Measurements from ENCODE around the gene TNFSF18. TPM values are rescaled to one million over a fixed set of nuclear protein-coding genes. Genes with fewer than 3 reads are reported as not detected.

Gene TNFSF18
- total and polyA plus RNA-seq, 4 experiments from 2014 or later: not detected

- H3K27me3 ChIP-seq (ENCODE audit: insufficient read depth, low read length): no peaks in the 10 kb centered on the region
- H3K4me3 ChIP-seq (ENCODE audit: low read length in 2 of 2): no peak overlapping the region
- no peak overlapping the region for H3K27ac ChIP-seq (ENCODE audit: low read depth, low read length)
- no peak for DNase-seq
- Mint-ChIP-seq H3K27ac (no peak overlapping the region), H3K4me1 (no peaks in the 10 kb centered on the region), H3K27me3 (no peaks in the 10 kb centered on the region), H3K4me3 (no peak overlapping the region), H3K36me3 (peaks cover 1 to 9% of the 10 kb centered on the region in 2 donors), H3K9me3 (peaks cover 0 to 26% (median 16%) of the 10 kb centered on the region in 8 donors)
- no peaks in the 10 kb centered on the region for H3K36me3 ChIP-seq (ENCODE audit: insufficient read depth, low read length)
- ChIA-PET POLR2A (ENCODE audit: partially characterized antibody) (no interaction called here), CTCF (ENCODE audit: partially characterized antibody) (interaction anchor here (1.2 kb wide), 1 partner anchor 10 kb away, joined by 3 read pairs; no protein-coding TSS in a partner anchor)
- no peaks in the 10 kb centered on the region for H3K9me3 ChIP-seq (ENCODE audit: control insufficient read depth in 1 of 2, low read length in 2 of 2)
- intact Hi-C loops (cut with micrococcal nuclease): no loop called here
- H3K4me1 ChIP-seq (ENCODE audit: insufficient read depth, low read length): no peaks in the 10 kb centered on the region
Observed at GRCh38 chr1:172999349-172999748, 51.4 kb downstream of the TNFSF18 start.

DNA sequence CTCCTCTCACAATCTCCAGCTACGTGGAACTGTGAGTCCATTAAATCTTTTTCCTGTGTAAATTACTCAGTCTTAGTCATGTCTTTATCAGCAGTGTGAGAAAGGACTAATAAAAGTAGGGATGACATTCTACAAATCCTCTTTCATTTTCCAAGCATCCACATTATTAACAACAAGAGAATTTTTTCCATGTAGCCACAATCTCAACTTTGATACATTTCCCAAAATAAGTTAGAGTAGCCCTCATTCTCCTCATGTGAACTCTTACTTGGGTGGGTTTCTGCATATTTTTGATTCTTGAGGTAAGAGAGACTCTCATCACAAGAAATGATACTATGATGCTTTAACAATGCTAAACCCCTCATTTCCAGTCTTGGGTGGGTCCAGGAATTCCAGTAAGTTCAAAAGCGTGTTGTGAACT is 52.8 kb downstream of the TNFSF18 start:
- Histone ChIP-seq H3K4me1 (ENCODE audit: insufficient read depth, low read length) (no peaks in the 10 kb centered on the region), H3K27me3 (ENCODE audit: insufficient read depth, low read length) (no peaks in the 10 kb centered on the region), H3K4me3 (ENCODE audit: low read length in 2 of 2) (no peak overlapping the region), H3K27ac (ENCODE audit: low read depth, low read length) (no peak overlapping the region), H3K36me3 (ENCODE audit: insufficient read depth, low read length) (no peaks in the 10 kb centered on the region), H3K9me3 (ENCODE audit: control insufficient read depth in 1 of 2, low read length in 2 of 2) (no peaks in the 10 kb centered on the region)
- intact Hi-C loops (cut with micrococcal nuclease): no loop called here
- no peaks in the 10 kb centered on the region for H3K4me1 Mint-ChIP-seq
- H3K9me3 Mint-ChIP-seq: peaks cover 0 to 26% (median 15%) of the 10 kb centered on the region in 8 donors
- peaks cover 1 to 9% of the 10 kb centered on the region in 2 donors for H3K36me3 Mint-ChIP-seq
- H3K4me3 Mint-ChIP-seq: no peak overlapping the region
- H3K27ac Mint-ChIP-seq: no peak overlapping the region
- CTCF ChIA-PET (ENCODE audit: partially characterized antibody): no interaction called here
- no peak for DNase-seq
- no peaks in the 10 kb centered on the region for H3K27me3 Mint-ChIP-seq
- POLR2A ChIA-PET (ENCODE audit: partially characterized antibody): no interaction called here

DNA sequence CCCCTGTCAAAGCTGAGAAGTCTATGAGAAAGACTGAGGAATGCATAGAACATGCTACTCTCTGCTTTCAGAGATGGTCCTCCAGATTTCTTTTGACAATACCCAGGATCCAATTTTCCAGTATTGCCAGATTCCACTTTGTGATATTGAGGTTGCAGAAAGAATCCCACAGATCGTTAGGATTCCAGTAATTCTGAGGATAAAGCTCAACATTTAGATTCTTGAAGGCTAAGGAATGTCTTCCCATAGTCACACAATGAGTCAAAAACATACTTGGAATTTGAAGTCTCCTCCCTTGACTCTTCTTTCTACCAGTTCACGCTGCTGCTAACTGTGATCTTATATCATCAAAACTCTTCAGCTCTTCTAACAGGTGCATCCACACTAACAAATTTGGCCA is 57.1 kb downstream of the TNFSF18 start:
- Mint-ChIP-seq H3K9me3 (peaks cover 0 to 13% (median 3%) of the 10 kb centered on the region in 8 donors), H3K36me3 (peaks cover 0 to 5% of the 10 kb centered on the region in 2 donors), H3K4me1 (no peaks in the 10 kb centered on the region), H3K4me3 (no peak overlapping the region), H3K27me3 (no peaks in the 10 kb centered on the region), H3K27ac (no peak overlapping the region)
- intact Hi-C loops (cut with micrococcal nuclease): no loop called here
- Histone ChIP-seq H3K27me3 (ENCODE audit: insufficient read depth, low read length) (no peaks in the 10 kb centered on the region), H3K4me1 (ENCODE audit: insufficient read depth, low read length) (no peaks in the 10 kb centered on the region), H3K4me3 (ENCODE audit: low read length in 2 of 2) (no peak overlapping the region), H3K36me3 (ENCODE audit: insufficient read depth, low read length) (no peaks in the 10 kb centered on the region), H3K9me3 (ENCODE audit: control insufficient read depth in 1 of 2, low read length in 2 of 2) (no peaks in the 10 kb centered on the region), H3K27ac (ENCODE audit: low read depth, low read length) (no peak overlapping the region)
- no peak for DNase-seq
- ChIA-PET CTCF (ENCODE audit: partially characterized antibody) (interaction anchor here (1.4 kb wide), 1 partner anchor 21 kb away, joined by 3 read pairs; no protein-coding TSS in a partner anchor), POLR2A (ENCODE audit: partially characterized antibody) (interaction anchor here (0.6 kb wide), 1 partner anchor 721 kb away, joined by 3 read pairs; no protein-coding TSS in a partner anchor)

DNA sequence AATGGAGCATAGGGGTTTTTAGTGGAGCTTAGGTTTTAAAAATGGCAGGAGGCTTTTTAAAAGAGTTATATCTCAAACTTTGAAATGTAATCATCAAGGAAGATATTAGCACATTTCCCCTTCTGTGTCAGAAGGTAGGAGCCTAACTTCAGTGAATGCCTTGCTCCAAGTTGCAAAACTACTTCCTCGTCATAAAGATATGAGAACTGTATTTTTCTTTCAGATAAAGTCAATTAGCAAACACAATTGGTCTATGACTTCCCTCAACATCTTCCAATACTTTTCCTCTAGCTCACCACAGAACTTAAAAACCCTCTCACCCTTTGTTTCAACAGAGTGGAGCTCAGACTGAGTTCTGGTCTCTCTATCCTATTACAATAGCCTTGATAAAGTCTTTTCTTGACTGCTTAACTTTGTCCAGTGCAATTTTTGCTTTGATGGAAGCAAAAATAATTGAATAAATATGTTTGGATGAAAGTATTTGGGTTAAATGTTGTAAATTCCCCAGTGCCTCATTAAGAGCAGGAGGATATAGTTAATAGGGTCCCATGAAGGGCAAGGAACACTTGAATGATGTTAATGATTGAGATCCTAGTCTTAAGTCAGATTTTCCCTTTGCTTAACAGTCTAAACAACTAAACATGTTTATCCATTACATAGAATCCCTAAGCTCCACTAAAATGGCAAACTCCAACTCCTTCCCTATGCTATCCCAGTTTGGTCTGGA is 58.9 kb downstream of the TNFSF18 start:
- Mint-ChIP-seq H3K27ac (no peak overlapping the region), H3K4me3 (no peak overlapping the region), H3K27me3 (no peaks in the 10 kb centered on the region), H3K9me3 (peaks cover 0 to 9% (median 2%) of the 10 kb centered on the region in 8 donors), H3K36me3 (peaks cover 0 to 5% of the 10 kb centered on the region in 2 donors), H3K4me1 (no peaks in the 10 kb centered on the region)
- CTCF ChIA-PET (ENCODE audit: partially characterized antibody): no interaction called here
- DNase-seq: no peak
- Histone ChIP-seq H3K4me1 (ENCODE audit: insufficient read depth, low read length) (no peaks in the 10 kb centered on the region), H3K27me3 (ENCODE audit: insufficient read depth, low read length) (no peaks in the 10 kb centered on the region), H3K9me3 (ENCODE audit: control insufficient read depth in 1 of 2, low read length in 2 of 2) (no peaks in the 10 kb centered on the region), H3K36me3 (ENCODE audit: insufficient read depth, low read length) (no peaks in the 10 kb centered on the region), H3K4me3 (ENCODE audit: low read length in 2 of 2) (no peak overlapping the region), H3K27ac (ENCODE audit: low read depth, low read length) (no peak overlapping the region)
- intact Hi-C loops (cut with micrococcal nuclease): no loop called here
- POLR2A ChIA-PET (ENCODE audit: partially characterized antibody): interaction anchor here (0.6 kb wide), 1 partner anchor 347 kb away, joined by 3 read pairs; no protein-coding TSS in a partner anchor

DNA sequence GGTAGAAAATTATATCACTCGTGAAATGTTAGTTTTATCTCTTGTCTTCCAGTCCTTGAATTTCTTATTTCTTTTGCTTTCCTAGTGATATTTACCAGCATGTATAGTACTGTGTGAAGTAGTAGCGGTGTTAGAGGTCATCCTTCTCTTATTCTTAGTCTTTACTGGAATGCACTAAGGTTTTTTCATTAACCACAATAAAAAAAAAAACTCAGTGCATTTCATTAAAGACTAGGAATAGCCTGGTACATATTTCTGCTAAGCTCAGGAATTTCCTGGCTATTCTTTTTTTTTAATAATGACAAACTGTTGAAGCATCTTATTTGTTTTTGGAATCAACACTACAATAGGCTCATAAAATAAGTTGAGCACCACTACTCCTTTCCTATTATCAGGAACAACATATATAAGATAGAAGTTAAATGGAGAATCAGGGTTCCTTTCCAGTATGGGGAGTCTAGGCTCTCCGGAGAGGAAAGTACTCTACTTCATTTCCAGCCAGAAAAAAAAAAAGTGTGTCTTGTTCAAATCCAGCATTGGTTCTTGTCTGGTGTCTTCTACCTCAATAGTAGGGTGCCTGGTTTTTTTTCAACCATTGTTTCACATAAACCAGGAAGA is 60.0 kb downstream of the TNFSF18 start:
- H3K4me3 Mint-ChIP-seq: no peak overlapping the region
- no peaks in the 10 kb centered on the region for H3K36me3 Mint-ChIP-seq
- ChIA-PET POLR2A (ENCODE audit: partially characterized antibody) (interaction anchor here (0.6 kb wide), 1 partner anchor 348 kb away, joined by 3 read pairs; no protein-coding TSS in a partner anchor), CTCF (ENCODE audit: partially characterized antibody) (no interaction called here)
- H3K27me3 Mint-ChIP-seq: no peaks in the 10 kb centered on the region
- Histone ChIP-seq H3K4me1 (ENCODE audit: insufficient read depth, low read length) (no peaks in the 10 kb centered on the region), H3K36me3 (ENCODE audit: insufficient read depth, low read length) (no peaks in the 10 kb centered on the region), H3K4me3 (ENCODE audit: low read length in 2 of 2) (no peak overlapping the region), H3K27me3 (ENCODE audit: insufficient read depth, low read length) (no peaks in the 10 kb centered on the region), H3K9me3 (ENCODE audit: control insufficient read depth in 1 of 2, low read length in 2 of 2) (no peaks in the 10 kb centered on the region), H3K27ac (ENCODE audit: low read depth, low read length) (no peak overlapping the region)
- DNase-seq: no peak
- H3K4me1 Mint-ChIP-seq: no peaks in the 10 kb centered on the region
- peaks cover 0 to 5% (median 0%) of the 10 kb centered on the region in 8 donors for H3K9me3 Mint-ChIP-seq
- no peak overlapping the region for H3K27ac Mint-ChIP-seq
- intact Hi-C loops (cut with micrococcal nuclease): no loop called here

Other genes starting within 250 kb of the TNFSF18 start
- 1 to 10 TPM; 3.9 TPM for gene TNFSF4, start 156.4 kb upstream of the TNFSF18 start, total RNA-seq
- under 1 TPM; 0.18 to 0.96 TPM for gene TNFSF4, start 156.4 kb upstream of the TNFSF18 start, polyA plus RNA-seq